NCI-H2081 treated with DMSO at 0.1 percent for 48 hours (cell line): ENCODE results near the gene PPM1L.
"Not testable (repeated sequence)": the region's sequence is repeated elsewhere in the genome, so short reads cannot be mapped to it uniquely, and the experiment has no call there.

Experiments
- DNase-seq: peaks from one replicate; lab custom pipeline; 2025; lab: John Stamatoyannopoulos, UW

The PPM1L gene

DNA sequence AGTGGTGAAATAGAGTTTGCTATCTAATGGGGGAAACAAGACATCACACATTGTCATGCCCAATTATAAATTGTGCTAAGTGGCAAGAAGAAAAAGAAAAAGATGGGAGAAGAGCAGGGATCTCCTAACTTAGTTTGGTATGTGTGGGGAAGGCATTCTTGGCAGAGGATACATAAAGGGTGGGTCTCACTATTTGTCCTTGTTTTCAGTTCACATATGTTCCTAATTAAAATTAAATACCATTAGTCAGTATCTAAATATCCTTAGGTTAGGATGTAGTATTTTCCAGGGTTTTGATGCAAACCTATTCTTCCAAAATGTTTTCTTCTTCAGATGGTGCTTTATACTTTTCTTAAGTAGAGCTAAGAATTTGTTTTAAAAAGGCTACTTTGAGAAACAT, 175.4 kb downstream of the PPM1L start:
- DNase-seq = no peak

- no peak for DNase-seq
Measured at GRCh38 chr3:160935413-160936095, 179.5 kb downstream of the PPM1L start.

- no peak for DNase-seq
Measured at GRCh38 chr3:160941885-160942494, 186.0 kb downstream of the PPM1L start.

- DNase-seq = no peak
Measured at GRCh38 chr3:160943996-160944395, 188.0 kb downstream of the PPM1L start.

DNA sequence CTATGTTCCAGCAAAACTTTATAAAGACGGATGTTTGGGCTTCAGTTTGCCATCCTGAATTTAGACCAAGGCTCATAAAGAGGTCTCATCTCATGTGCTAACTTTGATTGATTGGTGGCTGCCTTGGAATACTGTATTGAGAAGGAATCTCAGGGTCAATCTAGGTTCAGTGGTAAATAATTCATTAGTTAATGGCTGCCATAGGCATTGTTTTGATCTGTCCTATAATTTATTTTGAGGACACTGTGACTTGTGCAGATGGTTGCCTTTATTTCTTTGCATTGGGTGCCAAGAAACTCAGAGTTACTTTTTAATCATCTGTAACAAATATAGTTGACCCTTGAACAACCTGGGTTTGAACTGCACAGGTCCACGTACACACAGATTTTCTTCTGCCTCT, 189.3 kb downstream of the PPM1L start:
- no peak for DNase-seq

DNA sequence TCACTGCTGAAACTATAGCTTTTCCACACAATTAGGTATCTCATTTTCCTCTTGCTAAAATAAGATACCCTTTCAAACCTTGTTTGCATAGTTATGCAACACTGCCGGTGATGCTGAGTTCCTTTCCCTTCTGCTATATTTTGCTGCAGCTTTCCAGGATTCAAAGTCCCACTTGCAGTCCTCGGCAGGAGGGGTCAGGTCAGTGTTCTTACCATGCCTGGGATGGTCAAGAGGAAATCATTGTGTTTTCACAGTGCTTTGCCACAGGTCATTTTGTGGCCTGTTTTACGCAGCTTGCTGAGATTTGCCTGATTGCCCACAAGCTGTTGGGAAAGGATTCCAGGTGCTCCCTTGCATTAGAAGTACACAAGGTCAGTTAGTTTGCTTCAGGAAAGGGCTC, 192.2 kb downstream of the PPM1L start:
- no peak for DNase-seq

DNA sequence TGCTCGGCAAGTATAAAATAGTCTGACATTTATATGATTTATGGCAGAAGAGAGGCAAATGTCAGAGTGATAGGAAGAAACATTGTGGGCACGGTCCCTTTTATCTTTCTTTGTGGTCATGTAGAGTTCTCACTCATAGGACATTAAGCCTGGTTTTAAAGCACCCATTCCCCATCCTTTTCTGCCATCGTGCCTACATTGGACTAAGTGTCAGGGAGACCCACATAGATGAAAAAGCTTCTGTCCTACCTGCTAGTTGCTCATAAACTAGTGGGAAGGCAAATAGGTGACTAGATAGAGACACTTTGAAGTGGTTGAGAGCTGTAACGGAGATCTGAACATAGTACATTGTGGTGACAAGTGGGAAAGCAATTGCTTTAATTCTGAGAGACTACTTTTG, 193.4 kb downstream of the PPM1L start:
- DNase-seq = no peak

DNA sequence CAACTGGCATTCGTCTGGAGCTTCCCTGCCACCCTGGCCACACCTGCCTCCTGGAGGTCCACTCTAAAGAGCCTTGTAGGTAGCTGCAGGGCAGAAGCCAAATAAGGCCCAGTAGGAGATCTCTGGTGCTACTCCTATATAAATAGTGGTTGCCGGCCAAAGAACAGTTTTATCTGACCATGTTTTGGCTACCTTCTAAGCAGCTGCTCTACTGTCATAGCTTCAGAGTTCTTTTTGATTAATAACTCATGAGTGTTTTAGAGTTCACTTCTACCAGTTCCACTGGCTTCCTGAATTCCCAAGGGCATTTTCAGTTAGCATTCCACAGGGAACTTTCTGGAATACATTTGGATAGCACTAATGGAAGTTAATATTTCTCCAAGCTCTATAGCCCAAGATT, 194.5 kb downstream of the PPM1L start:
- DNase-seq = no peak

DNA sequence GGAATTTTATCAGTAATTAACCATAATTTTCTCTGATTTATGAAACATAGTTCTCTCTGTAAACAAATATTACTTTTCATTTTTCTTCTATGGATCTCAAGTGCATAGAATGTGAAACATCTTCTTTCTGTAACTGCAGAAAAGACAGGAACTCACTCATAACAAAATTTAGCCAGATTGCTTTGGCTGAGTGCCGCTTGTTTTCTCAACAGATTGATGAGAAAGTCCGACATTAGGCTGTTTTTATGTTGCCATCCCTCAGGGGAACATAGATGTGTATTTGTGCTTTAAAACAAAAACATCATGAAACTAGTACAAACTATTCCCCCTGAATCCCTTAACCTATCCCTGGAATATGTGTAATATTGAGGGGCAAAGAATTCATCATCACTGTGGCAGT, 194.9 kb downstream of the PPM1L start:
- DNase-seq = no peak

DNA sequence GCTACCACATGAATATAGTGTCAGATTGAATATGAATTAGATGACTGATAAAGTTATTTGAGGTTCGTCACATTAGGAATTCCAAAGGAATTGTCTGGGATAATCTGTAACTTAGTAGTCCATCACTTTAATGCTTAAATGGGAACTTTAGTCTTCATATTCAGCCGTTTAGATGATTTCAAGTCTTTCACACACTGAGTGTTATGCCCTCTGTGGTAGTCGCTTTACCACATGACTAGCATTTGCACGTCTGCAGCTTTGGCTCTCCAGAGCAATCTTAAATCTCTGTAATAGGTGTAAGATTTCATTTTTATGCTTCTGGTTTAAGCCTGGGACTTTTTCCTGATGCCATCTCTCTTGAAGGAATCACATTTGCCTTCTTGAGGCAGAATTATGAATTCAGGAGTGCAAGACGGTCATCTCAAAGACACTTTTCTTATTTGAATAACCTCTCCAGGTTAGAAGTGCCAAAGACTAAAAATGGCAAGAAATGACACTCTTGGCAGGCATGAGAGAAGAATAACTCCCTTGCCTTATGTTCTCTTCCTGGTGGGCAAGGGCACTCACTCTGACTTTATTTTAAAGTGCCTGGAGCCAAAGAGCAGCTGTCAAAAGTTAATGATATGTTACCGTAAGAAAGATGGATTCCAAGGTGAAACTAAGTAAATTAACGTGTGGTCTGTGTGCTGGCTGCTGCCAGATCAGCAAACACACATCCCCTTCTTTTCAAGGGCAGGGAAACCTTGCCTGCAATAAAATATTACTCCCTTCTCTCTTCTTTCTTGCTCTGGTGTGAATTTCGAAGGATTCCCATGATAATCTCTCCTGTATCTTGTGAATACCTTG, 195.8 kb downstream of the PPM1L start:
- no peak for DNase-seq

GRCh38 chr3:160953686-160954085, 197.7 kb downstream of the PPM1L start:
- no peak for DNase-seq

DNA sequence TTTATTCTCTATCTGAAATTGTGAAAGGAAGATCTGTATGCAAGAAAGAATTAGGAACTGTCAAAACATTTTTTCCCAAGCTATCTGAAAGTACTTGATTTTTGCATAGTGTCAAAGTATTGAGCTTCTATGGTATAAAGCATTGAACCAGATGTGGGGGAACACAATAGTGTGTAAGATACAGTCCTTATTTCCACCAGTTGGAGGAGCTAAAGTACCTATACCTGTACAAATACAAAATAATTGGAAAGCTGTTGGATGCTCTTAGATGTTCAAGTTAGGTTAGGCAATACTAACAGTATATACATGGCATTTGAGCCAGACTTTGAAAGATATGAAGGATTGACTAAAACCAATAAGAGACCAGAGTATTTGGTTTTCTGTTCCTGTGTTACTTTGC, 200.8 kb downstream of the PPM1L start:
- DNase-seq = no peak

GRCh38 chr3:160960568-160960967, 204.5 kb downstream of the PPM1L start:
- DNase-seq = no peak

DNA sequence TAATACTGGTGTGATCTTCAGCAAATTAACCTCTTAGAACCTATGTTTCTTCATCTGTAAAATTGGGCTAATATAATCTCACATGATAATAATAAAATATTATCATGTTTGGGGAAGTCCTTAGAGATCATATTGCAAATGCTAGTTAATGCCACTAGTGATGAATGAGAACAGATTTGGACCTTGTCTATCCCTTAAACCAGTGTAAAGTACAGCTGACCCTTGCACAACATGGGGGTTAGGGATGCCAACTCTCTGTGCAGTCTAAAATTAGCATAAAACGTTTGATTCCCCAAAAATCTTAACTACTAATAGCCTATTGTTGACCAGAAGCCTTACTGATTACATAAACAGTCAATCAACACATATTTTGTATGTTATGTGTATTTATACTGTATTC, 207.9 kb downstream of the PPM1L start:
- DNase-seq = no peak

DNA sequence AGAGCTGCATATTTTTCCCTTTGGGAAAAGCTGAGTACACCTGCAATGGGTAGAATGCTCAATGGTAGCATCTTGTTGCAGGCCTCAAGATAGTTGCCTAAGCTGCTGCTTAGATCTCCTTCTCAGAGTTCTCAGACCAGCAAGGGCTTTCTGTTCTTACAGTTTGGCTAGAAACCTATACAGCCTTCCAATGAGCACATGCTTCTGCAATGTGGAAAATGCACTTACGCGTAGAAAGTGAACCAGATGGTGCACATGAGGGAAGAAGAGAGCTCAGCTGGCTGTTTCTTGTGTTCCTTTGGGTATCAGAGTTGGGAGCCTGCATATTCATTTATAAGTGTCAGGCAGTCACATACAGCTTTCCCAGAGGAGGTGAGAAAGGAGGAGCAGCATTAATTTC, 212.7 kb downstream of the PPM1L start:
- DNase-seq = no peak

GRCh38 chr3:160973067-160973809, 217.2 kb downstream of the PPM1L start:
- no peak for DNase-seq

DNA sequence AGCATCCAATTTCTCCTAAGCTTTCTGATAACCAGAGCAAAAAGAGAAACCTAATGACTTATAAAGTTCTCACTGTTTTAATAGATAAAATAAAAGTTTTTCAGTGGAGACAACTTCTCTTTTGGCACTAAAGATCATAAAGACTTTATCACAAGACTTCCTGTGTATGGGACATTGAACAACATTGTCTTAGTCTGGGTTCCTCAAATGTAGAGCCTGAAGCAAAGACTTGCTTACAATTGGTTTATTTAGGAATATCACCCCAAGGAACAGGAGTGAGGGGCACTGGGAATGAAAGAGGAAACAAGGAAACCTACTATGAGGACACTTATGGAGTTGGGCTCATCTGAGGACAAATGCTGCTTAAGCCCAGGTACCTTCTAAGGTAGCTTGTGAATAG, 221.7 kb downstream of the PPM1L start:
- DNase-seq = no peak

DNA sequence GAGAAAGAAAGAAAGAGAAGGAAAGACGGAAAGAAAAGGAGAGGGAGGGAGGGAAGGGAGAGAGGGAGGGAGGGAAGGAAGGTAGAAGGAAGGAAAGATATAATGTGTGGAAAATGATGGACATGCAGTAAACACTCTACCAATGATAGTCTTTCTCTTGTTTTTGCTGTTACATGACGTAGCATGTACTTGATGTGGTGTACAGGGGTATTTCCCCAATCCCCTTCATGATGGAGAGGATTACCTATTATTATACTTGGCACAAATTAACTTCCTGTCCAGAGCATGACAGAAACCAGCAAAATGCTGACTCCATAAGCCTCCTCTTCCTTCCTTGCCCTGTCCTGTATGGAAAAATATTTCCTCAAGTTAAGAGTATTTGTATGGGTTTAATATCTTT, 224.7 kb downstream of the PPM1L start:
- no peak for DNase-seq

- no peak for DNase-seq
Measured at GRCh38 chr3:160981217-160981938, 225.3 kb downstream of the PPM1L start.

DNA sequence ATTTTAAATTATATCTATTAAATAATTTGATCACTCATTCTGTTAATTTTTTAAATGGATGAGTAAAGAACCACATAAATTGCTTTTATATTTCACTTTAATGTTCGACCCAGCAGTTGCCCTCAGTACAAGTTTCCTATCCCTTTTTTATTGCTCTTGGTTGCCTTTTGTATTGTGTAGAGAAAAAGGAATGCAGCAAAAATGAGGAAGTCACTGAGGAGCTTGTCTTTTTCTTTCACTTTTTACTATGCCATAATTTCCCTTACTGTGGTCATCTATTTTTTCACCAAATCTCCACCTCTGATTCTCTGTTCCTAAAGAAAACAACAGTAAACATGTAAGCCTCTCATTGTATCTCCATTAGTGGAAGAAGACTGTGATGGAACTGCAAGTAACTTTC, 226.5 kb downstream of the PPM1L start:
- DNase-seq = no peak

GRCh38 chr3:160983900-160984299, 227.9 kb downstream of the PPM1L start:
- not testable (repeated sequence) for DNase-seq

DNA sequence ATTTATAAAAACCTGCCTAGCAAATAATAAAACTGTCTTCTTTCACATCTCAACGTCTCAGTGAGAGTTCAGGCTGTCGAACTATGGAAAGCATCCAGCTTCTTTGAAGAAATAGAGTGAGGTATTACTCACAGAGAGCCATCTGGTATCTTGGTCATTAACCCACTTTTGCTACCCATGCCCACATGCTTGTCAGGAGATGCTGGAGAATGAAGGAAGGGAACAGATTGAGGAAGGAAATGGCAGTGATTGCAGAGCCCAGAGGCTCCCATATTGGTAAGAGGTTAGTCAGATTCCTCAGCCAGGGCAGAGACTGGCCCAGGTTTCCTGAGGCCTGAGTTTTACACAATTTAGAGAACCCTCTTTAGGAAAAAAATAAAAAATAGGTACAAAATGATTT, 230.0 kb downstream of the PPM1L start:
- no peak for DNase-seq
